DMS53 treated with DMSO at 0.1 percent for 48 hours (cell line): Measurements from ENCODE around the gene ASS1.
A peak's percentile ranks its signal among the peaks of the same experiment; 100 is the strongest.
"Not testable (repeated sequence)": the region's sequence is repeated elsewhere in the genome, so short reads cannot be mapped to it uniquely, and the experiment has no call there.

Experiments used
- DNase-seq: peaks from one replicate; lab custom pipeline; 2025; ENCODE audit not compliant: unreplicated experiment; lab: John Stamatoyannopoulos, UW

The ASS1 gene

GRCh38 chr9:130433168-130433946 lies 11.4 kb upstream of the ASS1 start:
- peak; percentile 49 for DNase-seq

- no peak for DNase-seq
Observed at GRCh38 chr9:130433947-130434262, 10.9 kb upstream of the ASS1 start.

GRCh38 chr9:130434656-130435055 lies 10.1 kb upstream of the ASS1 start:
- not testable (repeated sequence) for DNase-seq

- no peak for DNase-seq
Observed at GRCh38 chr9:130437011-130437789, 7.6 kb upstream of the ASS1 start.

- DNase-seq, result no peak
Observed at GRCh38 chr9:130438382-130438981, 6.3 kb upstream of the ASS1 start.

GRCh38 chr9:130441031-130441430 lies 3.7 kb upstream of the ASS1 start:
- DNase-seq, result no peak

- DNase-seq, result no peak
Observed at GRCh38 chr9:130442746-130443455, 1.9 kb upstream of the ASS1 start.

- no peak for DNase-seq
Observed at GRCh38 chr9:130443456-130443801, 1.3 kb upstream of the ASS1 start.

- DNase-seq, result no peak
Observed at GRCh38 chr9:130443840-130444492, 795 bp upstream of the ASS1 start.

GRCh38 chr9:130445268-130445983 lies 665 bp downstream of the ASS1 start:
- no peak for DNase-seq

GRCh38 chr9:130446101-130446861 lies 1.5 kb downstream of the ASS1 start:
- no peak for DNase-seq

- DNase-seq, result peak; percentile 96
Observed at GRCh38 chr9:130447193-130447816, 2.5 kb downstream of the ASS1 start.

GRCh38 chr9:130448035-130448624 lies 3.4 kb downstream of the ASS1 start:
- DNase-seq, result no peak

GRCh38 chr9:130448771-130449603 lies 4.2 kb downstream of the ASS1 start:
- no peak for DNase-seq

GRCh38 chr9:130450344-130451003 lies 5.7 kb downstream of the ASS1 start:
- DNase-seq, result peak; percentile 80

GRCh38 chr9:130451004-130451390 lies 6.2 kb downstream of the ASS1 start:
- no peak for DNase-seq
